Endothelial cell of umbilical vein (primary cell): Measurements from ENCODE around the gene SERGEF. TPM values are rescaled to one million over a fixed set of nuclear protein-coding genes. Genes with fewer than 3 reads are reported as not detected.

Experiments used
- BruUV-seq: library from RNA; stranded (reverse); fragments of 400-500 nt; replicated peaks from 2 replicates; lab custom pipeline; 2021; lab: Mats Ljungman, UMichigan
- CTCF ChIA-PET: fragments of 300-600, 350-600 bp; sonication (Branson Sonifier 250); formaldehyde crosslinking; loops from one replicate; lab custom pipeline; 2021; ENCODE audit warnings: antibody characterized with exemption, inconsistent platforms; lab: Charles Lee
- POLR2A ChIA-PET: fragments of 300-600, 350-600 bp; sonication (Branson Sonifier 250); formaldehyde crosslinking; loops from one replicate; lab custom pipeline; 2021; ENCODE audit warnings: antibody characterized with exemption, inconsistent platforms; lab: Charles Lee
- DNase-seq: peaks from one replicate; pipeline ENCODE4 v3.0.0-alpha.2; 2011; ENCODE audit warnings: low read depth, low spot score
- FAIRE-seq: peaks from 2 replicates; lab custom pipeline; 2011; peaks lifted over from hg19 to GRCh38; lab: Jason Lieb, UNC
- H2AFZ ChIP-seq: 2 replicates; pipeline ENCODE4 v1.6.0; 2012; ENCODE audit warnings: low read depth, low read length, control low read depth, inconsistent platforms
- H3K27ac ChIP-seq: 2 replicates; pipeline ENCODE4 v1.5.1; 2011; ENCODE audit warnings: low read depth, mild to moderate bottlenecking, control low read depth, low read length, moderate library complexity; ENCODE audit not compliant: insufficient read depth
- H3K27me3 ChIP-seq, 2 experiments: 2 replicates each; pipeline versions ENCODE4 v1.6.0 to v1.6.1; 2011; ENCODE audit warnings: low read length in 2 of 2, mixed read lengths in 1 of 2; ENCODE audit not compliant: control insufficient read depth in 2 of 2, insufficient read depth in 2 of 2
- H3K36me3 ChIP-seq, 2 experiments: 2 replicates in 1 of 2; 3 replicates in 1 of 2; pipeline ENCODE4 v1.5.1; 2011; ENCODE audit warnings: low read length in 2 of 2, mild to moderate bottlenecking in 1 of 2, moderate library complexity in 1 of 2; ENCODE audit not compliant: control insufficient read depth in 2 of 2, insufficient read depth in 2 of 2; ENCODE audit errors: extremely low read depth in 1 of 2
- H3K4me1 ChIP-seq: 3 replicates; pipeline ENCODE4 v1.5.1; 2011; ENCODE audit warnings: mild to moderate bottlenecking, low read length; ENCODE audit not compliant: control insufficient read depth, insufficient read depth; ENCODE audit errors: extremely low read depth
- H3K4me2 ChIP-seq: 2 replicates; pipeline ENCODE4 v1.6.1; 2011; ENCODE audit warnings: low read length, control low read depth, mixed read lengths; ENCODE audit not compliant: insufficient read depth
- H3K4me3 ChIP-seq, 3 experiments: fragments of 200-600 bp in 1 of 3; sonication (generic), shearing (Covaris generic) in 1 of 3; replicated peaks in 1 of 3; 2 replicates each; pipeline ENCODE4 v1.5.1; 2011 to 2016; ENCODE audit warnings: control low read depth in 3 of 3, low read length in 3 of 3, mild to moderate bottlenecking in 2 of 3, inconsistent platforms in 1 of 3, low read depth in 1 of 3, moderate library complexity in 1 of 3; ENCODE audit not compliant: insufficient read depth in 1 of 3
- H3K79me2 ChIP-seq: 2 replicates; pipeline ENCODE4 v1.6.0; 2012; ENCODE audit warnings: low read length, inconsistent platforms; ENCODE audit not compliant: control insufficient read depth, insufficient read depth
- H3K9ac ChIP-seq: replicated peaks from 2 replicates; pipeline ENCODE3; 2011; ENCODE audit warnings: low read length, control low read depth; ENCODE audit not compliant: insufficient read depth; ENCODE audit errors: extremely low read depth
- H3K9me1 ChIP-seq: replicated peaks from 3 replicates; pipeline ENCODE4 v1.6.0; 2011; ENCODE audit warnings: mild to moderate bottlenecking, low read length; ENCODE audit not compliant: control insufficient read depth, insufficient read depth; ENCODE audit errors: extremely low read depth
- H3K9me3 ChIP-seq: replicated peaks from 2 replicates; pipeline ENCODE4 v1.5.1; 2012; ENCODE audit warnings: low read length, inconsistent platforms; ENCODE audit not compliant: control insufficient read depth, insufficient read depth
- H4K20me1 ChIP-seq: replicated peaks from 2 replicates; pipeline ENCODE3; 2011; ENCODE audit warnings: mild to moderate bottlenecking, low read length; ENCODE audit not compliant: control insufficient read depth, insufficient read depth; ENCODE audit errors: extremely low read depth
- GATA2 ChIP-seq: IDR thresholded peaks from 2 replicates; pipeline ENCODE4 v1.7.0; 2011; ENCODE audit warnings: low read depth, mild to moderate bottlenecking, moderate library complexity, mixed read lengths, low read length; ENCODE audit not compliant: insufficient read length, insufficient read depth
- JUN ChIP-seq: IDR thresholded peaks from 2 replicates; pipeline ENCODE4 v1.6.1; 2011; ENCODE audit warnings: borderline replicate concordance, low read depth; ENCODE audit not compliant: insufficient read length, insufficient read depth
- MYC ChIP-seq: IDR thresholded peaks from one replicate; pipeline ENCODE4 v1.6.1; 2011; ENCODE audit warnings: mild to moderate bottlenecking, low read depth, low read length
- POLR2A ChIP-seq: IDR thresholded peaks from 2 replicates; pipeline ENCODE4 v1.6.1; 2012; ENCODE audit warnings: low read depth, mild to moderate bottlenecking, control low read depth, low read length
- dilution Hi-C: fragments of 300-500 bp; cut with MboI; formaldehyde crosslinking; loops from one replicate; pipeline ENCODE4 v1.15.0; 2019; ENCODE audit warnings: low sequenced_read_pairs; ENCODE audit not compliant: extremely low pct_ligation_motif_present
- intact Hi-C: fragments of 100-400 bp; cut with micrococcal nuclease; formaldehyde crosslinking; loops from one replicate; pipeline ENCODE4 v1.10.0; 2022
- polyA plus RNA-seq, 4 experiments: library from polyadenylated mRNA; depleted of rRNA in 3 of 4; stranded (reverse) in 3 of 4; unstranded in 1 of 4; fragments of >200 nt; gene quantifications; 2 replicates each; pipeline versions ENCODE4 v1.2.1 to v1.2.3, GENCODE V29; 2011 to 2012; ENCODE audit warnings: missing spikeins in 1 of 4
- total RNA-seq: library from RNA; stranded (reverse); gene quantifications from 2 replicates; pipeline ENCODE4 v1.2.3, GENCODE V29; 2021
- TF ChIP-seq, protein P1 (sequence below): IDR thresholded peaks from 2 replicates; pipeline ENCODE4 v1.6.1; 2011; ENCODE audit not compliant: insufficient read depth, insufficient read length

Gene SERGEF
- total and polyA plus RNA-seq, 2 donors (not counting 3 experiments of a cell fraction or from before 2014, with no cell fraction given): 8.7 to 16.7 TPM

DNA sequence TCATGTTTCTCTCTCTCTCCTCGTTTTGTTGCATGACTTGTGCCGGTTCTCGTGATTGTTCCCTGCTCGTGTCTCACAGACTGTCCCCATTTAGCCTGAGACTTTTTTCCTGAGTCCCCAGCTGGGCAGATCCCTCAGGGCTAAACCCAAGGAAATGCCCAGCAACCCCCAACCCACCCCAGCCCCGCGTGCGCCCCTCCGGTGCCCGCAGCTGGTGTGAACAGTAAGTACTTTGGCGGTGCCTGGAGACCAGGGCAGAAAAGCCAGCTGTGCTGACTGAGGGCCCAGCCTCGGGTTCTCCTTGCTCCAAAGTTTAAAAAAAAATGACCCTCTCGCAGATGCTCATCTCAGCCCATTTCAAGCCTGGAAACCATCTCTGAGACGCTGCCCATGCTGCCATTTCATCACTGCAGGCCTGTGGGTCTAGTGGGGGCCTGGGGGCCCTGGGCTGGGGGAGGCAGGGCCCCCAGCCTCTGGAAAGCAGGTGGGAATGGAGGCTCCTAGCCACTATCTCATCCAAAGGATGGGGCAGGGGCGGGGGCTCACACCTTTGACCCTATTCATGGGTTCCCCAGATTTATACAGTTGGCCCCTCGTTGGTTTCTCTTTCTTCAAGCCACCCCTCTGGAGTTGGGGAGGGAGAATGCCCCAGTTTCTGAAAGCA lies 236.5 kb downstream of the SERGEF start:
- Histone ChIP-seq H3K27ac (no peak overlapping the region), H3K4me3 (no peak overlapping the region), H3K4me1 (no peaks in the 10 kb centered on the region), H3K4me2 (no peak overlapping the region), H4K20me1 (no peaks in the 10 kb centered on the region), H3K27me3 (no peaks in the 10 kb centered on the region), H2AFZ (no peak overlapping the region), H3K9ac (no peak overlapping the region), H3K79me2 (no peaks in the 10 kb centered on the region), H3K9me1 (no peaks in the 10 kb centered on the region), H3K9me3 (no peaks in the 10 kb centered on the region), H3K36me3 (no peaks in the 10 kb centered on the region)
- BruUV-seq: no TSS peak
- dilution Hi-C loops (no loop called here), intact Hi-C loops (no loop called here)
- ChIA-PET POLR2A (no interaction called here), CTCF (no interaction called here)
- no peak for TF ChIP-seq JUN
- no peak for TF ChIP-seq MYC
- DNase-seq (no peak), FAIRE-seq (no peak)

DNA sequence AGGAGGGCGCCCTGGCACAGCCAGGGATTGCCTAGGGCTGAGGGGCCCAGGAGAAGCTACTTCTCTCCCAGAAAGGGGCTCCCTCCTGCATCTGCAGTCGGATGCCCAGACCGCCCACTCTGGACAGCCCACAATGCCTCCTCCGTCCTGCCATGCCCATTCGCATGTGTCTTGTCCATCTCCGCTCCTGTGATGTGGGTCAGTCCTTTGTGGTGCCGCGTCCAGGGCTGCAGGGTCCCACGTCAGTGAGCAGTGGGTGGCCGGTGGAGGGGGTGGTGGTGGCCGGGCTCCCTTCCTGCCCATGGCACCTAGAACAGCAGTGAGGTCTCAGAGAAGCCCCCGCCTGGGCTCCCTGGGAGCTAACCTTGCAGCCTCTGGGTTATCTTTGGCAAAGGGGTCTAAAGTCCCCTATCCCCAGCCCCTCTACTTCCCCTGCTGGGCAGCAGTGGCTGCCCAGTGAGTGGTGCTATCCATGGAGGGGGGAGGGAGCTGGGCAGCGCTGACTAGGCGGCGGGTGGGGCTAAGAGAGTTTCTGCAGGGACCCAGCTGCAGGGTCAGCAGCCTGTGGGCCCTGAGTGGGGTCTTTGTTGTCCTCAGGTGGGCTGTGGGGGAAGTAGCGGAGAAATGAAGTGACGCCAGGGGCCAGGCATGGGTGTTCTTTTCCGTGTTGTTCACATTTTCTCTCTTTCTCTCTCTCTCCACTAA lies 237.2 kb downstream of the SERGEF start:
- no peaks in the 10 kb centered on the region for H3K36me3 ChIP-seq
- no peaks in the 10 kb centered on the region for H3K4me1 ChIP-seq
- H4K20me1 ChIP-seq: no peaks in the 10 kb centered on the region
- H3K27ac ChIP-seq: no peak overlapping the region
- ChIA-PET CTCF (no interaction called here), POLR2A (no interaction called here)
- H3K9me3 ChIP-seq: no peaks in the 10 kb centered on the region
- intact Hi-C loops (no loop called here), dilution Hi-C loops (no loop called here)
- no peaks in the 10 kb centered on the region for H3K27me3 ChIP-seq
- H3K4me2 ChIP-seq: no peak overlapping the region
- no TSS peak for BruUV-seq
- no peak overlapping the region for H2AFZ ChIP-seq
- no peaks in the 10 kb centered on the region for H3K79me2 ChIP-seq
- no peaks in the 10 kb centered on the region for H3K9me1 ChIP-seq
- DNase-seq: no peak
- FAIRE-seq: no peak
- no peak for TF ChIP-seq POLR2A
- TF ChIP-seq, protein P1, sequence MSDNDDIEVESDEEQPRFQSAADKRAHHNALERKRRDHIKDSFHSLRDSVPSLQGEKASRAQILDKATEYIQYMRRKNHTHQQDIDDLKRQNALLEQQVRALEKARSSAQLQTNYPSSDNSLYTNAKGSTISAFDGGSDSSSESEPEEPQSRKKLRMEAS: no peak
- no peak for TF ChIP-seq MYC
- TF ChIP-seq GATA2: no peak
- H3K9ac ChIP-seq: no peak overlapping the region
- H3K4me3 ChIP-seq: no peak overlapping the region
